HEK293T (cell line): Measurements from ENCODE around the gene UNC93B1.

Experiments used
- CTCF ChIA-PET: fragments of 350-600 bp; formaldehyde crosslinking; extraction: SDS; loops from one replicate; lab custom pipeline; 2021; ENCODE audit warnings: antibody characterized with exemption, inconsistent platforms; lab: Yijun Ruan, JAX
- POLR2A ChIA-PET: fragments of 350-600 bp; formaldehyde crosslinking; extraction: SDS; loops from one replicate; lab custom pipeline; 2020; ENCODE audit warnings: antibody characterized with exemption, inconsistent platforms; lab: Yijun Ruan, JAX
- DNase-seq: peaks from one replicate; pipeline ENCODE4 v3.0.0; 2012; ENCODE audit warnings: mixed read lengths; ENCODE audit errors: extremely low spot score
- ARNT ChIP-seq: fragments of 450-650 bp; IDR thresholded peaks from 2 replicates; pipeline ENCODE4 v1.6.1; 2017; ENCODE audit warnings: mild to moderate bottlenecking
- BHLHE40 ChIP-seq: fragments of 450-650 bp; IDR thresholded peaks from 2 replicates; pipeline ENCODE4 v1.6.1; 2016; ENCODE audit warnings: mild to moderate bottlenecking, moderate library complexity, borderline replicate concordance
- CTBP1 ChIP-seq: fragments of 450-650 bp; IDR thresholded peaks from 2 replicates; pipeline ENCODE4 v1.6.1; 2016; ENCODE audit warnings: borderline replicate concordance
- ELF4 ChIP-seq: fragments of 450-650 bp; IDR thresholded peaks from 2 replicates; pipeline ENCODE4 v1.6.1; 2017; ENCODE audit warnings: antibody characterized with exemption
- FOXA1 ChIP-seq: fragments of 450-650 bp; IDR thresholded peaks from 2 replicates; pipeline ENCODE4 v1.6.1; 2016; ENCODE audit warnings: mild to moderate bottlenecking
- FOXM1 ChIP-seq: fragments of 450-650 bp; IDR thresholded peaks from 2 replicates; pipeline ENCODE4 v1.6.1; 2017; ENCODE audit warnings: mild to moderate bottlenecking, borderline replicate concordance
- HDGF ChIP-seq: fragments of 450-650 bp; IDR thresholded peaks from 2 replicates; pipeline ENCODE4 v1.6.1; 2017; ENCODE audit warnings: antibody characterized with exemption, borderline replicate concordance
- L3MBTL2 ChIP-seq: fragments of 450-650 bp; conservative IDR thresholded peaks from 2 replicates; pipeline ENCODE4 v1.6.1; 2016; ENCODE audit warnings: mild to moderate bottlenecking
- LEF1 ChIP-seq: fragments of 450-650 bp; IDR thresholded peaks from 2 replicates; pipeline ENCODE4 v1.6.1; 2017; ENCODE audit warnings: mild to moderate bottlenecking, borderline replicate concordance
- NFRKB ChIP-seq: fragments of 450-650 bp; IDR thresholded peaks from 2 replicates; pipeline ENCODE4 v1.6.1; 2016; ENCODE audit warnings: mild to moderate bottlenecking, moderate library complexity
- SP1 ChIP-seq: fragments of 450-650 bp; IDR thresholded peaks from 2 replicates; pipeline ENCODE4 v1.6.1; 2017
- SUZ12 ChIP-seq: fragments of 450-650 bp; IDR thresholded peaks from 2 replicates; pipeline ENCODE4 v1.6.1; 2016; ENCODE audit warnings: mild to moderate bottlenecking
- TARDBP ChIP-seq: fragments of 450-650 bp; IDR thresholded peaks from 2 replicates; pipeline ENCODE4 v1.6.1; 2016
- ZNF384 ChIP-seq: fragments of 450-650 bp; IDR thresholded peaks from 2 replicates; pipeline ENCODE4 v1.6.1; 2016
- TF ChIP-seq, protein P1 (sequence below): fragments of 450-650 bp; IDR thresholded peaks from 2 replicates; pipeline ENCODE4 v1.6.1; 2016

Gene UNC93B1

DNA sequence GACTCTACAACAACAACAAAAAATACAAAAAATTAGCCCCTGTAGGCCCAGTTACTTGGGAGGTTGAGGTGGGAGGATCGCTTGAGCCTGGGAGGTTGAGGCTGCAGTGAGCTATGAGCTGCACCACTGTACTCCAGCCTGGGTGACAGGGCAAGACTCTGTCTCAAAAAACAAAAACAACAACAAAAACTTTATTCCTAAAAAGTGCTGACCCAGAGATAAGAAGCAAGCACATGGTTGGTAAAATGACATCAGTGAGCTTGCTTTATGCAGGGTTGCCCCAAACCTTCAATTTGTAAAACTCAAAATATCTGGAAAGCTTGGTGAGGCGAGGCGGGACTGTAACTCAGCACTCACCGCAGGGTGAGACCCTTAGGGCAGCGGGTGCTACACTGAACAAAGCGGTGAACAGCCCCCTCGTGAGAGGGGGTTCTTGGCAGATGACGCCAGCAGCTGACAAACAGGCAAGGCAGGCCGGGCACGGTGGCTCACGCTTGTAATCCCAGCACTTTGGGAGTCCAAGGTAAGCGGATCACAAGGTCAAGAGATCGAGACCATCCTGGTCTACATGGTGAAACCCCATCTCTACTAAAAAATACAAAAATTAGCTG is 31.5 kb upstream of the UNC93B1 start:
- no peak for TF ChIP-seq NFRKB
- CTCF ChIA-PET = interaction anchor here (0.7 kb wide), 1 partner anchor 174 kb away, joined by 3 read pairs; no protein-coding TSS in a partner anchor
- DNase-seq = no peak
- POLR2A ChIA-PET = interaction anchor here (0.8 kb wide), 1 partner anchor 8 kb away, joined by 3 read pairs; no protein-coding TSS in a partner anchor

- ChIA-PET POLR2A (interaction anchor here (6.2 kb wide), 1 partner anchor 8 kb away, joined by 43 read pairs; the partner anchor contains the start of gene TCIRG1), CTCF (no interaction called here)
- DNase-seq = no peak
- no peak for TF ChIP-seq BHLHE40
- TF ChIP-seq, protein P1, sequence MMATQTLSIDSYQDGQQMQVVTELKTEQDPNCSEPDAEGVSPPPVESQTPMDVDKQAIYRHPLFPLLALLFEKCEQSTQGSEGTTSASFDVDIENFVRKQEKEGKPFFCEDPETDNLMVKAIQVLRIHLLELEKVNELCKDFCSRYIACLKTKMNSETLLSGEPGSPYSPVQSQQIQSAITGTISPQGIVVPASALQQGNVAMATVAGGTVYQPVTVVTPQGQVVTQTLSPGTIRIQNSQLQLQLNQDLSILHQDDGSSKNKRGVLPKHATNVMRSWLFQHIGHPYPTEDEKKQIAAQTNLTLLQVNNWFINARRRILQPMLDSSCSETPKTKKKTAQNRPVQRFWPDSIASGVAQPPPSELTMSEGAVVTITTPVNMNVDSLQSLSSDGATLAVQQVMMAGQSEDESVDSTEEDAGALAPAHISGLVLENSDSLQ = no peak
- no peak for TF ChIP-seq HDGF
- no peak for TF ChIP-seq L3MBTL2
- TF ChIP-seq SUZ12 = no peak
- no peak for TF ChIP-seq NFRKB
- TF ChIP-seq ARNT = no peak
Observed at GRCh38 chr11:68033708-68034045, 29.8 kb upstream of the UNC93B1 start.

GRCh38 chr11:68032997-68033707 is 29.3 kb upstream of the UNC93B1 start:
- CTCF ChIA-PET = no interaction called here
- POLR2A ChIA-PET = interaction anchor here (6.2 kb wide), 1 partner anchor 8 kb away, joined by 43 read pairs; the partner anchor contains the start of gene TCIRG1
- TF ChIP-seq CTBP1 (no peak), NFRKB (no peak), ZNF384 (no peak), BHLHE40 (no peak), L3MBTL2 (no peak), FOXM1 (no peak), ARNT (no peak), FOXA1 (no peak), ELF4 (no peak)
- TF ChIP-seq, protein P1 = no peak
- no peak for DNase-seq

- ChIA-PET CTCF (no interaction called here), POLR2A (interaction anchor here (6.2 kb wide), 1 partner anchor 10 kb away, joined by 43 read pairs; the partner anchor contains the start of gene TCIRG1)
- no peak for DNase-seq
- TF ChIP-seq HDGF = no peak
- no peak for TF ChIP-seq BHLHE40
- no peak for TF ChIP-seq NFRKB
- TF ChIP-seq L3MBTL2 = no peak
- no peak for TF ChIP-seq FOXM1
- TF ChIP-seq CTBP1 = no peak
- TF ChIP-seq ELF4 = no peak
- no peak for TF ChIP-seq FOXA1
- TF ChIP-seq SP1 = no peak
- no peak for TF ChIP-seq LEF1
- no peak for TF ChIP-seq TARDBP
- no peak for TF ChIP-seq ZNF384
- no peak for TF ChIP-seq SUZ12
Observed at GRCh38 chr11:68032003-68032402, 28.1 kb upstream of the UNC93B1 start.

- POLR2A ChIA-PET = interaction anchor here (1.6 to 6.2 kb wide), 2 partner anchors 10 to 21 kb away, joined by 5 to 43 read pairs; partner anchors contain the start of genes ALDH3B1 and TCIRG1
- no peak for TF ChIP-seq ZNF384
- TF ChIP-seq L3MBTL2 = no peak
- no peak for DNase-seq
- CTCF ChIA-PET = no interaction called here
Observed at GRCh38 chr11:68031144-68031464, 27.2 kb upstream of the UNC93B1 start.

- ChIA-PET CTCF (no interaction called here), POLR2A (interaction anchor here (0.8 to 6.2 kb wide), 4 partner anchors 11 to 176 kb away, joined by 3 to 43 read pairs (median 4); partner anchors contain the start of genes ALDH3B1 and TCIRG1)
- DNase-seq = peak; percentile 97
- TF ChIP-seq ARNT (no peak), L3MBTL2 (0 out of 2 replicates have a peak, but pooled peaks have one; percentile 7)
- TF ChIP-seq, protein P1 = peak; percentile 97
Observed at GRCh38 chr11:68030318-68031143, 26.6 kb upstream of the UNC93B1 start, which contains the start of gene NDUFS8. Gene NDUFS8 (plus strand): TSS chr11:68030681. CDS start chr11:68032152, 1,471 bp downstream.
